Endothelial cell (in vitro differentiated cells): ENCODE results near the gene PRPF4. TPM values are rescaled to one million over a fixed set of nuclear protein-coding genes. Genes with fewer than 3 reads are reported as not detected.

ENCODE experiments used
- DNase-seq: peaks from one replicate; pipeline ENCODE4 v3.0.0; 2021; ENCODE audit warnings: low spot score
- H3K27ac Mint-ChIP-seq: one replicate; pipeline ENCODE4 v1.8.0; 2021; ENCODE audit warnings: mixed read lengths, inconsistent platforms; ENCODE audit not compliant: unreplicated experiment
- H3K27me3 Mint-ChIP-seq: one replicate; pipeline ENCODE4 v1.8.0; 2021; ENCODE audit warnings: mild to moderate bottlenecking, moderate library complexity, mixed read lengths, inconsistent platforms; ENCODE audit not compliant: unreplicated experiment
- H3K36me3 Mint-ChIP-seq: one replicate; pipeline ENCODE4 v1.8.0; 2021; ENCODE audit warnings: mild to moderate bottlenecking, low read depth, mixed read lengths, inconsistent platforms; ENCODE audit not compliant: unreplicated experiment
- H3K4me1 Mint-ChIP-seq: one replicate; pipeline ENCODE4 v1.8.0; 2021; ENCODE audit warnings: mild to moderate bottlenecking, mixed read lengths, inconsistent platforms; ENCODE audit not compliant: unreplicated experiment
- H3K4me3 Mint-ChIP-seq: one replicate; pipeline ENCODE4 v1.8.0; 2021; ENCODE audit warnings: mild to moderate bottlenecking, mixed read lengths, inconsistent platforms; ENCODE audit not compliant: unreplicated experiment
- H3K9me3 Mint-ChIP-seq: one replicate; pipeline ENCODE4 v1.8.0; 2021; ENCODE audit warnings: mixed read lengths, inconsistent platforms; ENCODE audit not compliant: unreplicated experiment
- total RNA-seq: library from RNA; stranded (reverse); fragmentation: NEBNext Ultra II Directional; extraction: Animal tissue kit (Norgen Biotek cat#: 25700); gene quantifications from one replicate; pipeline ENCODE4 v1.2.1, GENCODE V29; 2021; ENCODE audit not compliant: unreplicated experiment
- TF ChIP-seq, protein P1 (sequence below): fragments of 200-600 bp; sonication (generic); IDR thresholded peaks from one replicate; pipeline ENCODE4 v1.5.0; 2021; ENCODE audit warnings: antibody characterized with exemption; ENCODE audit not compliant: unreplicated experiment

PRPF4 gene
- total RNA-seq, 1 donor from 2014 or later, result 20.5 TPM

DNA sequence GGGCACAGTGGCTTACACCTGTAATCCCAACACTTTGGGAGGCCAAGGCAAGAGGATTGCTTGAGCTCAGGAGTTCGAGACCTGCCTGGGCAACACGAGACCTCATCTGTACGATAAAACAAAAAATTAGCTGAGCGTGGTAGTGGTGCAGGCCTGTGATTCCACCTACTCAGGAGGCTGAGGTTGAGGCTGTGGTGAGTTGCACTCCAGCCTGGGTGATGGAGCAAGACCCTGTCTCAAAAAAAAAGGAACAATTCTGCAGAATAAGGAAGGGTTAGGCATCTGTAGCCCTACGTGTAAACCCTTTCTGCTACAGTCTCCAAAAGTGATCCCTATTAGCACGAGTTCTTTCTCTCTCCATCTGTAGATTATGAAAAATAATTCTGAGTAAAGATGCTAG lies 20.0 kb upstream of the PRPF4 start:
- no peak for DNase-seq
- no peak overlapping the region for H3K27ac Mint-ChIP-seq
- H3K9me3 Mint-ChIP-seq, result no peaks in the 10 kb centered on the region
- H3K36me3 Mint-ChIP-seq, result peaks cover 5% of the 10 kb centered on the region
- H3K4me3 Mint-ChIP-seq, result no peak overlapping the region
- no peaks in the 10 kb centered on the region for H3K4me1 Mint-ChIP-seq
- TF ChIP-seq, protein P1, sequence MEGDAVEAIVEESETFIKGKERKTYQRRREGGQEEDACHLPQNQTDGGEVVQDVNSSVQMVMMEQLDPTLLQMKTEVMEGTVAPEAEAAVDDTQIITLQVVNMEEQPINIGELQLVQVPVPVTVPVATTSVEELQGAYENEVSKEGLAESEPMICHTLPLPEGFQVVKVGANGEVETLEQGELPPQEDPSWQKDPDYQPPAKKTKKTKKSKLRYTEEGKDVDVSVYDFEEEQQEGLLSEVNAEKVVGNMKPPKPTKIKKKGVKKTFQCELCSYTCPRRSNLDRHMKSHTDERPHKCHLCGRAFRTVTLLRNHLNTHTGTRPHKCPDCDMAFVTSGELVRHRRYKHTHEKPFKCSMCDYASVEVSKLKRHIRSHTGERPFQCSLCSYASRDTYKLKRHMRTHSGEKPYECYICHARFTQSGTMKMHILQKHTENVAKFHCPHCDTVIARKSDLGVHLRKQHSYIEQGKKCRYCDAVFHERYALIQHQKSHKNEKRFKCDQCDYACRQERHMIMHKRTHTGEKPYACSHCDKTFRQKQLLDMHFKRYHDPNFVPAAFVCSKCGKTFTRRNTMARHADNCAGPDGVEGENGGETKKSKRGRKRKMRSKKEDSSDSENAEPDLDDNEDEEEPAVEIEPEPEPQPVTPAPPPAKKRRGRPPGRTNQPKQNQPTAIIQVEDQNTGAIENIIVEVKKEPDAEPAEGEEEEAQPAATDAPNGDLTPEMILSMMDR, result no peak
- H3K27me3 Mint-ChIP-seq, result peaks cover 1% of the 10 kb centered on the region

DNA sequence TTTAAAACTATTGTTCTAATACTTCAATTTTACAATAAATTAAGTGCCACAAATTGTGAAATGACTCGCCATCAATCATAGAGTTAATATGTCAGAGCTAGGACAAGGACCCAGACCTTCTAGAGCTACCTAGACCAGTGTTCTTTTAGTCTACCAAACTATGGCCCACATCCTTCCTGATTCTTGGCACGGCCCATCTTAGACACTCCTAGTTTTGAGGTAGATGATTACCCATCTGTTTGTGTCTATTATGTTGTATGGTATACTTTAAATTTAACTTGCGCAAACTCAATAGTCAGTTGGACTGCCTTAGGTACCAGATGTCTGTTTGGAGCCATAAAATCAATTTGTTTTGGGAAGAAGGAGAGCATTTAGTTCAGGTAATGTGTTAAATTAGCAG lies 17.6 kb upstream of the PRPF4 start:
- Mint-ChIP-seq H3K36me3 (peaks cover 2% of the 10 kb centered on the region), H3K4me3 (no peak overlapping the region), H3K27ac (no peak overlapping the region), H3K4me1 (no peaks in the 10 kb centered on the region), H3K27me3 (peaks cover 5% of the 10 kb centered on the region), H3K9me3 (no peaks in the 10 kb centered on the region)
- TF ChIP-seq, protein P1, result no peak
- no peak for DNase-seq

DNA sequence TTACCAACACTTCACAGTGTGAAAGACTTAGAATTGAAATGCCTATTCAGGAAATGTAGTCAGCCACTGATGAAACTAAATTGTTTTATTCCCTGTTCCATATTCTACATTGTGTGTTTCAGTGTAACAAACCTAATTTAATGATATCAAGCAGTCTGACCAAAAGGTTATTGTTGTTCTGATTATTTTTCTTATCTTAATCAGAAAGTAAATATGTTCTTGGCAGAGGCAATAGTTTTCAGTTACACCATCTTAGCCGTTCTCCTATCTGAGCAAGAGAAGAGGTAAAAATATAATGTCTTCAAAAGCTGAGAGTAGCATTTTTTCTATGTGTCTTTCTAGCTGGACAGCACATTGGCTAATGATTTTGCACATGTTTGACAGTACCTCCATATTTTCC lies 17.2 kb upstream of the PRPF4 start:
- Mint-ChIP-seq H3K36me3 (peaks cover 2% of the 10 kb centered on the region), H3K4me1 (no peaks in the 10 kb centered on the region), H3K27me3 (peaks cover 5% of the 10 kb centered on the region), H3K9me3 (no peaks in the 10 kb centered on the region), H3K27ac (no peak overlapping the region), H3K4me3 (no peak overlapping the region)
- DNase-seq, result no peak
- TF ChIP-seq, protein P1, result no peak

DNA sequence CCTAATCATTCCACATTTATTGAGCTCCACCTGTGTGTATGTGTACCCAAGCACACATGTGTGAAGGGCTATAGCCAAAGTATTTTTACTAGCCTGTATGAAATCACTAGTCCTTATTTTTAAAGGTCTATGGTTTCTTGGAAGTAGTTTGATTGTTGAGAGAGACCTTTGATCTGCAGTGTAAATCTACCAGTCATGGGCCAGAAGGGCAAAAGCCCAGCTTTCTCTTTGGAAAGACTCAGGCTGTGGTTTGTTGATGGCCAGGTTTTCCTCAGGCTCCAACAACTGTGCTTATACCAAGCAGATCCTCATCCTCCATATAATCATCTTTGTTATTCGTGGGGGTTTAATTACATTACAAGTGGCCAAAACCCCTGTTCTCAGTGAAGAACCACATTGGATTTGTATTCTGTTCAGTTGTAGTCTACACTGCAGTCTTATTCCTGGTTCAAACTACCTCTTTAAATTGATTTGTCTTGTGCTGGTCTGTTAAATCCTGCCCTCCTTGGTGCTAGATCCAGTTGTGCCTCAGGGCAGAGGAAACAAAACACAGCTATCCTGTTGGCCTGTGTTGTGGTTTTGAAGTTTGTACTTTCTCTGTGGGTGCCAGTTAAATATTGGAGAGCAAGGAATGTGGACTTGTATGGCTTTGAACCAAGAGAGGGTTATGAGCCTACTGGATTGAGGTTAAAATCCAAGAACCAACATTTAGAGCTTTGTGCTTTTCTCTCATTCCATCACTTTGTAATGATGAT lies 13.4 kb upstream of the PRPF4 start:
- H3K27me3 Mint-ChIP-seq, result peaks cover 5% of the 10 kb centered on the region
- TF ChIP-seq, protein P1, result no peak
- DNase-seq, result no peak
- no peak overlapping the region for H3K4me3 Mint-ChIP-seq
- H3K9me3 Mint-ChIP-seq, result no peaks in the 10 kb centered on the region
- H3K27ac Mint-ChIP-seq, result no peak overlapping the region
- H3K4me1 Mint-ChIP-seq, result no peaks in the 10 kb centered on the region
- H3K36me3 Mint-ChIP-seq, result peaks cover 11% of the 10 kb centered on the region

DNA sequence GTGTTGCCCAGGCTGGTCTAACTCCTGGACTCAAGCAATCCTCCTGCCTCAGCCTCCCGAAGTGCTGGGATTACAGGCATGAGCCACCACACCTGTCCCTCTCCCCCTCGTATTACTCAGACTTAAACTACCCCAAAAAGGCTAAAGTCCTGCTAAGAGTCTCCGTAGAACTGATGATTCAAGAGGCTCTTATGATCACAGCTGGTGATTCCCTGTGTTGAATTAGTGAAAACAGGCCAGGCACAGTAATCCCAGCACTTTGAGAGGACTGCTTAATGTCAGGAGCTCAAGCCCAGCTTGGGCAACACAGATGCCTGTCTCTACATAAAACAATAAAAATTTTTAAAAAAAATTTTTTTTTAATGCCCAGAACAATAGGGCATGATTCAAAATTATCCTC lies 9.3 kb upstream of the PRPF4 start:
- Mint-ChIP-seq H3K9me3 (no peaks in the 10 kb centered on the region), H3K36me3 (peaks cover 27% of the 10 kb centered on the region), H3K4me1 (no peaks in the 10 kb centered on the region), H3K4me3 (no peak overlapping the region), H3K27ac (no peak overlapping the region), H3K27me3 (peaks cover 4% of the 10 kb centered on the region)
- DNase-seq, result no peak
- TF ChIP-seq, protein P1, result no peak
